ENCODE results near the gene NFIX. TPM values are rescaled to one million over a fixed set of nuclear protein-coding genes. Genes with fewer than 3 reads are reported as not detected.

NFIX gene
- polyA plus RNA-seq, 3 donors from 2014 or later: 0.49 TPM; not detected in 2

GRCh38 chr19:13018035-13018914 lies 23.0 kb downstream of the NFIX start:
- Mint-ChIP-seq H3K27ac (no peak overlapping the region), H3K4me3 (no peak overlapping the region), H3K27me3 (ENCODE audit: low read depth in 3 of 3) (peaks cover 29 to 51% (median 33%) of the 10 kb centered on the region in 3 donors), H3K9me3 (peaks cover 0 to 6% (median 0%) of the 10 kb centered on the region in 6 donors), H3K36me3 (no peaks in the 10 kb centered on the region), H3K4me1 (peaks cover 15 to 23% of the 10 kb centered on the region in 2 donors)
- no peak for DNase-seq

DNA sequence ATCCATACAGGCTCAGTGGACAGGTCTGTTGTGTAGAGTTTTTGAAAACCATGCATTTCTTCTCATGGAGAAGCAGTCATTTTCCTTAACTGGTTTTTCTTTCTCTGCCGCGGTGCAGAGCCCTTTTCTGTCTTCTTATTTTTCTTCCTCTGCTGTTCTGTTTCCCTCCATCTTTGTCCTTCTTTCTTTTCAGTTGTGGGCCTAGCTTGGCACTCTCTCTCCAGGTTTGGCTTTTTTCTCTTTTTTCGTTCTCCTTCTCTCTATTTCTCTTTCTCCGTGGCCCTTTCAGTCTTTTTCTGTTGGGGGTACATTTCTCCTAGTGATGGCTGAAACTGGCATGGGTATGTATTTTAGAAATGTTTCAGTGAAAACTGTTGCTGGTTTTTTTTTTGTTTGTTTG lies 24.1 kb downstream of the NFIX start:
- Mint-ChIP-seq H3K9me3 (peaks cover 0 to 2% (median 0%) of the 10 kb centered on the region in 6 donors), H3K4me3 (no peak overlapping the region), H3K27ac (no peak overlapping the region), H3K4me1 (peaks cover 12 to 23% of the 10 kb centered on the region in 2 donors), H3K27me3 (ENCODE audit: low read depth in 3 of 3) (peaks cover 25 to 47% (median 30%) of the 10 kb centered on the region in 3 donors), H3K36me3 (peaks cover 0 to 1% (median under 1%) of the 10 kb centered on the region in 3 donors)
- no peak for DNase-seq

- Mint-ChIP-seq H3K27ac (peak overlapping the region in 1 of 6 donors; percentile 7), H3K4me1 (peaks cover 14 to 23% of the 10 kb centered on the region in 2 donors), H3K36me3 (peaks cover 0 to 5% (median 4%) of the 10 kb centered on the region in 3 donors), H3K4me3 (no peak overlapping the region), H3K9me3 (peaks cover 0 to 1% (median 0%) of the 10 kb centered on the region in 6 donors), H3K27me3 (ENCODE audit: low read depth in 3 of 3) (peaks cover 26 to 47% (median 30%) of the 10 kb centered on the region in 3 donors)
- DNase-seq: no peak
Measured at GRCh38 chr19:13020002-13020414, 24.7 kb downstream of the NFIX start.

DNA sequence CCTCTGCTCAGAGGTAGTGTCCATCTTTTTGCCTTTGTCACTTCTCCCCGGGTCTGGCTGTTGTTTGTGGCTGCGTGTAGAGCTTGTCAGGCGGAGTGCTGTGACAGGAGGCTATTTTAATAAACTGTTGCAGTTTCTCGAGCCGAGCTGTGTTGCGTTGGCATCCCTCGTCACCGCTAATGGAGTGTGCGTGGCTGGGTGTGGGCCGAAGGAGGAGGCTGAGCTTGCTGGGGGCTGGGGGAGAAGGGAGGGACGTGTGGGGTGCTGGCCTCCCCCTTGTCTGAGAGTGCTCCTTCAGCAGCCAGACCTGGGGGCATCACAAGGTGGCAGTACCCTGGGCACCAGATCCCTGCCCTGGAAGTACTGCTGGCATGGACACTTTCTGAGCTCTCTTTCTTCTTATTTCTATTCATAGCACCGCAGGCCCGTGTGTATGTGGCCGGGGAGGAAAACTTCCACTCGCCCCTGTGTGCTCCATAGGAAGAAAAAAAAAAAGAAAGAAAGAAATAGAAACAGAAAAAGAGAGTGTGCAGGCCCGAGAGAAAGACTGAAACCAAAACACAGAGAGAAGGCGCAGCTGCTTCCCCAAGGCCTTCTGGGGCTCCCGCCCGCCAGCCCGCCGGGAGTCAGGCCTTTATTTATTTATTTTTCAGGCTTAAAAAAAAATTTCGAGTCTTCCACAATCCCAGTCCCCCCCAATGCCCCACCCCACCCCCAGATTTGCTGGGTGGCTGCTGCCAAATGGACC lies 27.0 kb downstream of the NFIX start:
- peak overlapping the region in 4 of 5 donors; percentile 12 to 57 (median 29) for H3K4me3 Mint-ChIP-seq
- peaks cover 4 to 8% (median 6%) of the 10 kb centered on the region in 3 donors for H3K36me3 Mint-ChIP-seq
- DNase-seq: no peak
- H3K27me3 Mint-ChIP-seq (ENCODE audit: low read depth in 3 of 3): peaks cover 27 to 45% (median 36%) of the 10 kb centered on the region in 3 donors
- no peak overlapping the region for H3K27ac Mint-ChIP-seq
- peaks cover 17 to 30% of the 10 kb centered on the region in 2 donors for H3K4me1 Mint-ChIP-seq
- peaks cover 0 to 1% (median 0%) of the 10 kb centered on the region in 6 donors for H3K9me3 Mint-ChIP-seq

DNA sequence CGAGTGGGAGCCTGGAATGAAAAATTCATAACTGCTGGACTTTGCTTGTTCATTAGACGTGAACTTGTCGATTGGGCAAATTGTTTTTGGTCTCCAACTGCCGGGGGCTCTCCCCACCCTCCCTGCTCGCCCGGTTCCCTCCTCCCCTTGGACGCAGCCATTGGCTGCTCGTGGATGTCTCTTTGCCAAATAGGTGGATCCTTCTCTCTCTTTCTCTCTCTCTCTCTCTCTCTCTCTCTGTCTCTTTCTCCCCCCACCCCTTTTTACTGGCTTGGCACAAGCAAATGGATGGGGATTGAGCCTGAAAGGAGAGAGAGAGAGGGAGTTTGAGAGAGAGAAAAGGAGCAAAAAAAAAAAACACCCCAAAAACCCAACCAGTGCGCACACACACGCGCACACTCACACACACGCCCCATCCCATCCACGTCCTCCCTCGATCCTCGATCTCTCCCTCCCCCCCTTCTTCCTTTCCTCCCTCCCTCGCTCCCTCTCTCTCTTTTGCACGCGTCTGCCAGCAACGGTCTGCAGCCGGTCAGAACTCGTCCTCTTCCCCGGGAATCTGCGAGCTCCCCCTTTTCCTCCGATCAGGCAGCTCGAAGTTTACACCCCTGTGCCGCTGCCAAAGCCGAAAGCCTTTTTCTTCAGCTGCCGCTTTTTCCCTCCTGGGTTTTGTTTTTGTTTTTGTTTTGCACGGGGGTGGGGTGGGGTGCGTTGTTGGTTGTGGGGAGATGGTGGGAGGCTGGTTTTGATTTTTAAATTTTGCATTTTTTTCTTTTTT lies 27.8 kb downstream of the NFIX start:
- Mint-ChIP-seq H3K36me3 (peaks cover 4 to 8% (median 6%) of the 10 kb centered on the region in 3 donors), H3K4me3 (peak overlapping the region; percentile 54 to 69 (median 60)), H3K4me1 (peaks cover 17 to 30% of the 10 kb centered on the region in 2 donors), H3K27me3 (ENCODE audit: low read depth in 3 of 3) (peaks cover 25 to 38% (median 34%) of the 10 kb centered on the region in 3 donors), H3K9me3 (peaks cover 0 to 1% (median 0%) of the 10 kb centered on the region in 6 donors), H3K27ac (peak overlapping the region in 1 of 6 donors; percentile 54)
- DNase-seq: peak in 1 of 3 donors; percentile 12

- H3K27me3 Mint-ChIP-seq (ENCODE audit: low read depth in 3 of 3): peaks cover 25 to 39% (median 34%) of the 10 kb centered on the region in 3 donors
- H3K4me3 Mint-ChIP-seq: peak overlapping the region; percentile 45 to 67 (median 60)
- peaks cover 0 to 1% (median 0%) of the 10 kb centered on the region in 6 donors for H3K9me3 Mint-ChIP-seq
- H3K4me1 Mint-ChIP-seq: peaks cover 17 to 30% of the 10 kb centered on the region in 2 donors
- no peak overlapping the region for H3K27ac Mint-ChIP-seq
- no peak for DNase-seq
- peaks cover 4 to 8% (median 6%) of the 10 kb centered on the region in 3 donors for H3K36me3 Mint-ChIP-seq
Measured at GRCh38 chr19:13023656-13024055, 28.4 kb downstream of the NFIX start.

DNA sequence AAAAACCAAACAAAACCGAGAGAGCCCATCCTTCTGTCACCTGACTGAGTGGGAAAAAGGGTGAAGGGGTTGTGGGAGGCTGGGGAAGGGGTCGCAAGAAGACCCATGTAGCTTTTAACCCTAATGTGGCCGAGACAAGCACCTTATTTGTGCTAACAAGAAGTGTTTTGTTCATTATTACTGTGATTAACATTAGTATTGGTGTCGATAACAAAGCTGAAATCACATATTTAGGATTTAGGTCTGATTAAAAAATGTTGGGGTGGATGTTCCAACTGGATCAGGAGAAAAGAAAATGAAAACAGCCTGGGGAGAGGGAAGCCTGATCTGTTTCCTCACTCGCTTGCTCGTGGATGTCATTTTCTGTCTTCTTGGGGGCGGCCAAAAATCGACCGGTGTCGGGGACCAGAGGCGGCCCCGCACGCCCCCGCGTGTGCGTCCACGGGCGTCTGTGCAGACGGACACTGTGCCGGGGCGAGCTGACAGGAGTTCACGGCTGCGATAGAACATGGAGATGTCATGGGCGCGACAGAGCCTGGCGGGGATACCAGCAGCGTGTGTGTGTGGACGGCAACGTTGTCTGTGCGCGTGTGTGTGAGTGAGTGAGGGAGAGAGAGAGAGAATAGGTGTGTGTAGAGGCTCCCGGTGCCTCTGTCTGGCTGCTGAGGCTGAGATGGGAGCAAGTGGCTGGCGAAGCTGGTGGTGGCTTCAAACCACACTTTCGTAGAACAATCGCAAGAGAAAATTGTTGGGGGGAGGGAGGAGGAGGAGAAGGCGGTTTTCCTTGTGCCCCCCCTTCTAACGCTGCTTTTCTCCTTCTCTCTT lies 29.1 kb downstream of the NFIX start:
- Mint-ChIP-seq H3K9me3 (peaks cover 0 to 1% (median 0%) of the 10 kb centered on the region in 6 donors), H3K4me1 (peaks cover 17 to 30% of the 10 kb centered on the region in 2 donors), H3K36me3 (peaks cover 4 to 8% (median 6%) of the 10 kb centered on the region in 3 donors), H3K4me3 (peak overlapping the region; percentile 13 to 70 (median 62)), H3K27ac (peak overlapping the region in 3 of 6 donors; percentile 43 to 59 (median 57)), H3K27me3 (ENCODE audit: low read depth in 3 of 3) (peaks cover 25 to 36% (median 34%) of the 10 kb centered on the region in 3 donors)
- DNase-seq: peak in 2 of 3 donors; percentile 15 to 22

DNA sequence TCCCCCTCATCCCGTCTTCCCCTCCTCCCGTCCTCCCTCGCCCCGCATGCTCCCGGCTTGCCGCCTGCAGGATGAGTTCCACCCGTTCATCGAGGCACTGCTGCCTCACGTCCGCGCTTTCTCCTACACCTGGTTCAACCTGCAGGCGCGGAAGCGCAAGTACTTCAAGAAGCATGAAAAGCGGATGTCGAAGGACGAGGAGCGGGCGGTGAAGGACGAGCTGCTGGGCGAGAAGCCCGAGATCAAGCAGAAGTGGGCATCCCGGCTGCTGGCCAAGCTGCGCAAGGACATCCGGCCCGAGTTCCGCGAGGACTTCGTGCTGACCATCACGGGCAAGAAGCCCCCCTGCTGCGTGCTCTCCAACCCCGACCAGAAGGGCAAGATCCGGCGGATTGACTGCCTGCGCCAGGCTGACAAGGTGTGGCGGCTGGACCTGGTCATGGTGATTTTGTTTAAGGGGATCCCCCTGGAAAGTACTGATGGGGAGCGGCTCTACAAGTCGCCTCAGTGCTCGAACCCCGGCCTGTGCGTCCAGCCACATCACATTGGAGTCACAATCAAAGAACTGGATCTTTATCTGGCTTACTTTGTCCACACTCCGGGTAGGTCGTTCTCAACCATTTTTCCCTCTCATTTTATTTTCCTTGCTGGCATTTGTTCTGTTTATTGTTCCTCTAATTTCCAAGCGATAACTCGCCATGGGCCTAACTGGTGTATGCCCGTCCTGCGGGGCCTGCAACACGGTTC lies 29.8 kb downstream of the NFIX start:
- no peak for DNase-seq
- Mint-ChIP-seq H3K4me3 (peak overlapping the region in 4 of 5 donors; percentile 7 to 70 (median 51)), H3K36me3 (peaks cover 4 to 8% (median 6%) of the 10 kb centered on the region in 3 donors), H3K4me1 (peaks cover 17 to 30% of the 10 kb centered on the region in 2 donors), H3K9me3 (peaks cover 0 to 1% (median 0%) of the 10 kb centered on the region in 6 donors), H3K27me3 (ENCODE audit: low read depth in 3 of 3) (peaks cover 25 to 36% (median 34%) of the 10 kb centered on the region in 3 donors), H3K27ac (peak overlapping the region in 1 of 6 donors; percentile 59)

DNA sequence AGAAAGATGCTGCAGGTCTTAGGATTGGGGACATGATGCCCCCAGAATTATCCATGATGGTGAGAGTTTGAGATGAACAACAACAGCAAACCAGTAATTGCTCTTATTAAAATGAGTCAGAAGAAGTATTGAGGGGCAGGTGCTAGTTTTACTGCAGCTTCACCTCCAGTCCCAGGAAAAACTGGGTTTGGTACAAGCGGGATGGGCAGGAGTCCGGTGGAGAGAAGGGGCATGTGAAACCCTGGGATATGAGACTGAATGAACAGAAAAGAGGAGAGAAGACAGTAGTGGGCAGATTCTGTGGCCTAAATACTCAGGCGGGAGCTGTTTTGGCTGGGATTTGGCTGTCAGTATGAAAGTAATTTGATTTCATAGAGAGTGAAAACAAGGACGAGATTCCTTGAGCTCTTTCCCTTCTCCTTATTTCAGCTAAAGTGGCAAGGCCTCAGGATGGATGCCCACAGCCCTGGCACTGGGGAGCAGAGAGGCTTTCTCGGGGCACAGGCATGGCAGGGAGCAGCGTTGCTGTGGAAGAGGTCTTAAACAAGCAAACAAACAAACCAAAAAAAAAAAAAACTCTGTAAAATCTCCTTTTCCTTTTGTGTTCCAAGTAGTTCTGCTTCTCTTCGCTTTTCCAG lies 30.7 kb downstream of the NFIX start:
- no peak overlapping the region for H3K27ac Mint-ChIP-seq
- peaks cover 0 to 1% (median 0%) of the 10 kb centered on the region in 6 donors for H3K9me3 Mint-ChIP-seq
- DNase-seq: no peak
- H3K27me3 Mint-ChIP-seq (ENCODE audit: low read depth in 3 of 3): peaks cover 22 to 36% (median 34%) of the 10 kb centered on the region in 3 donors
- H3K4me1 Mint-ChIP-seq: peaks cover 17 to 30% of the 10 kb centered on the region in 2 donors
- peaks cover 4 to 8% (median 6%) of the 10 kb centered on the region in 3 donors for H3K36me3 Mint-ChIP-seq
- peak overlapping the region in 2 of 5 donors; percentile 7 to 24 for H3K4me3 Mint-ChIP-seq

GRCh38 chr19:13026462-13027370 lies 31.4 kb downstream of the NFIX start:
- H3K4me1 Mint-ChIP-seq: peaks cover 17 to 30% of the 10 kb centered on the region in 2 donors
- DNase-seq: no peak
- H3K27me3 Mint-ChIP-seq (ENCODE audit: low read depth in 3 of 3): peaks cover 22 to 35% (median 34%) of the 10 kb centered on the region in 3 donors
- H3K9me3 Mint-ChIP-seq: peaks cover 0 to 1% (median 0%) of the 10 kb centered on the region in 6 donors
- peaks cover 4 to 8% (median 6%) of the 10 kb centered on the region in 3 donors for H3K36me3 Mint-ChIP-seq
- no peak overlapping the region for H3K27ac Mint-ChIP-seq
- H3K4me3 Mint-ChIP-seq: no peak overlapping the region
